ENCODE results near the gene DRD1.

Gene DRD1

GRCh38 chr5:175471196-175471595 lies 27.2 kb upstream of the DRD1 start (continued):
- TF ChIP-seq POU6F1 (CRISPR knock-in tag; IDR thresholded peaks at IDR 0.05; ENCODE audit: borderline replicate concordance, low read depth) (no peak), PATZ1 (CRISPR knock-in tag; IDR thresholded peaks at IDR 0.05; ENCODE audit: borderline replicate concordance) (no peak)

- ATAC-seq: no peak
- TF ChIP-seq CSRNP3 (CRISPR knock-in tag; IDR thresholded peaks at IDR 0.05) (no peak), OSR1 (CRISPR knock-in tag; IDR thresholded peaks at IDR 0.05) (no peak), TOX (CRISPR knock-in tag; IDR thresholded peaks at IDR 0.05; ENCODE audit: borderline replicate concordance) (no peak), PPARA (CRISPR knock-in tag; IDR thresholded peaks at IDR 0.05; ENCODE audit: borderline replicate concordance) (no peak), PATZ1 (CRISPR knock-in tag; IDR thresholded peaks at IDR 0.05; ENCODE audit: borderline replicate concordance) (no peak), ESRRG (CRISPR knock-in tag; IDR thresholded peaks at IDR 0.05) (no peak), RARB (CRISPR knock-in tag; IDR thresholded peaks at IDR 0.05) (no peak), BACH2 (CRISPR knock-in tag; IDR thresholded peaks at IDR 0.05; ENCODE audit: borderline replicate concordance) (no peak), ZC3H10 (CRISPR knock-in tag; IDR thresholded peaks at IDR 0.05) (no peak), CSDC2 (CRISPR knock-in tag; IDR thresholded peaks at IDR 0.05) (no peak), ZNF70 (CRISPR knock-in tag; IDR thresholded peaks at IDR 0.05) (no peak), GLIS3 (CRISPR knock-in tag; IDR thresholded peaks at IDR 0.05) (no peak), ZFP3 (CRISPR knock-in tag; IDR thresholded peaks at IDR 0.05) (no peak), SNAI2 (CRISPR knock-in tag; IDR thresholded peaks at IDR 0.05) (no peak), ZFP30 (CRISPR knock-in tag; IDR thresholded peaks at IDR 0.05) (no peak), ISL1 (CRISPR knock-in tag; IDR thresholded peaks at IDR 0.05) (no peak), ARNTL (CRISPR knock-in tag; IDR thresholded peaks at IDR 0.05; ENCODE audit: borderline replicate concordance, low read depth) (no peak), ZNF565 (CRISPR knock-in tag; conservative IDR thresholded peaks at IDR 0.05; ENCODE audit: low read depth) (no peak), TCF4 (CRISPR knock-in tag; IDR thresholded peaks at IDR 0.05; ENCODE audit: borderline replicate concordance) (no peak), POU6F1 (CRISPR knock-in tag; IDR thresholded peaks at IDR 0.05; ENCODE audit: borderline replicate concordance, low read depth) (no peak)
Measured at GRCh38 chr5:175470781-175471180, 26.8 kb upstream of the DRD1 start.

GRCh38 chr5:175469916-175470315 lies 25.9 kb upstream of the DRD1 start:
- no peak for TF ChIP-seq PATZ1 (CRISPR knock-in tag; IDR thresholded peaks at IDR 0.05; ENCODE audit: borderline replicate concordance)
- no peak for ATAC-seq
